GM21576 (cell line): Measurements from ENCODE around the gene BCL2L15.

Experiments
- ATAC-seq: cut with Tn5 transposase; IDR thresholded peaks from one replicate; pipeline ENCODE4 v1.9.1; 2021; ENCODE audit warnings: mild to moderate bottlenecking, moderate library complexity; ENCODE audit not compliant: unreplicated experiment

Gene BCL2L15

DNA sequence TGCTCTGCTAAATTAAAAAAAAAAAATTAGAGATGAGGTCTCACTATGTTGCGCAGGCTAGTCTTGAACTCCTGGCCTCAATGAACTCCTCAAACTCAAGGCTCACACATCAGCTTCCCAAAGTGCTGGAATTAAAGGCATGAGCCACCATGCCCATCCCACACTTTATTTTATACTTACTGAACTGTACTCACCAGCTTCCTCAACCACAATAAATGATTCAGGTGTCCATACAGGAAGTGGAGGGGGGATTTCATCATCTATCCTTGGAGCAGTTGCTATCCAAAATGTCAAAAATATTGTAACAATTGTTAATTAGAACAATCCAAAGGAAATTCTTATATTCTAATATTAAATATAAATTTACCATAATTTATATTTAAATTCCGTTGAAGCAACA lies 52.7 kb downstream of the BCL2L15 start:
- ATAC-seq, result no peak
